Hair follicle dermal papilla cell (primary cell): ENCODE measurements around the gene RNF39. TPM values are rescaled to one million over a fixed set of nuclear protein-coding genes. Genes with fewer than 3 reads are reported as not detected.

ENCODE experiments used
- small RNA-seq: library from RNA; depleted of rRNA; stranded (forward); fragments of <200 nt; gene quantifications from one replicate; pipeline ENCODE3, GENCODE V24; 2012
- total RNA-seq: library from RNA; depleted of rRNA; stranded (reverse); fragments of >200 nt; gene quantifications from 2 replicates; pipeline ENCODE4 v1.2.3, GENCODE V29; 2012

The RNF39 gene
- total RNA-seq = 0.16 TPM in 1 of 2 replicates, not detected in the other

DNA sequence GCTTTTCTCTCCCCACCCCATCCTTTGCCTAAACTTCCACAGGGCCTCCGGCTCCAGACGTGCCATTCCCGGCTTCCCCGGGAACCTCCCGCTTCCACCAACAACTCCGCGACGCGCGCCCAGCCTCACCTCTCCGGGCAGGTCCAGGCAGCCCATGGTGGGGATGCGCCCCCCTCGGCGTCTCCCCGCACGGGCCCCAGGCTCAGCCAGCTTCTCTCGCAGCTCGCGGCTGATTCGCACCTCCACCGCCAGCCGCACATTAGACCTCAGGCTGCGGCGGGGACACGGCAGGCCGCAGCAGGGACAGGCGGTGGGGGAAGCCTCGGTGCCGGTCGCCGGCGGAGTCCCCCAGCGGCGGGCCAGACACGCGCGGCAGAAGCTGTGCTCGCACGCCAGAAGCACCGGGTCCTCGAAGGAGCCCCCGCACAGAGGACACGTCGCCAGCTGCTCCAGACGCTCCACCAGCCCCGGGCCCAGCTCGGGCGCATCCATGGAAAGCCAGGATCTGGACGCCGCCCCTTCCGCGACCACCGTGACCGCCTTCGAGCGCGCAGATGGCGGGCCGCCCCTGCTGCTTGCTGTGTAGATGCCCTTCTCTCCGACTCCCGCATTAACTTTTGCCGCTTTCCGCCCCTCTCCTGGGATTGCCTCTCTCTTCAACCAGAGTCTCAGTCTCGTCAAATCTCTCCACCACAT, at the start of gene RNF39:
TSS of gene RNF39 (minus strand) at position 676 of the 696 bp plus-strand sequence. CDS start at position 492, 184 bp downstream.

GRCh38 chr6:30113003-30113759, 37.6 kb upstream of the RNF39 start, which contains the start of gene TRIM31:
Gene TRIM31, minus strand, starts transcription at chr6:30113090. Its CDS starts 285 bp downstream, at chr6:30112805.

DNA sequence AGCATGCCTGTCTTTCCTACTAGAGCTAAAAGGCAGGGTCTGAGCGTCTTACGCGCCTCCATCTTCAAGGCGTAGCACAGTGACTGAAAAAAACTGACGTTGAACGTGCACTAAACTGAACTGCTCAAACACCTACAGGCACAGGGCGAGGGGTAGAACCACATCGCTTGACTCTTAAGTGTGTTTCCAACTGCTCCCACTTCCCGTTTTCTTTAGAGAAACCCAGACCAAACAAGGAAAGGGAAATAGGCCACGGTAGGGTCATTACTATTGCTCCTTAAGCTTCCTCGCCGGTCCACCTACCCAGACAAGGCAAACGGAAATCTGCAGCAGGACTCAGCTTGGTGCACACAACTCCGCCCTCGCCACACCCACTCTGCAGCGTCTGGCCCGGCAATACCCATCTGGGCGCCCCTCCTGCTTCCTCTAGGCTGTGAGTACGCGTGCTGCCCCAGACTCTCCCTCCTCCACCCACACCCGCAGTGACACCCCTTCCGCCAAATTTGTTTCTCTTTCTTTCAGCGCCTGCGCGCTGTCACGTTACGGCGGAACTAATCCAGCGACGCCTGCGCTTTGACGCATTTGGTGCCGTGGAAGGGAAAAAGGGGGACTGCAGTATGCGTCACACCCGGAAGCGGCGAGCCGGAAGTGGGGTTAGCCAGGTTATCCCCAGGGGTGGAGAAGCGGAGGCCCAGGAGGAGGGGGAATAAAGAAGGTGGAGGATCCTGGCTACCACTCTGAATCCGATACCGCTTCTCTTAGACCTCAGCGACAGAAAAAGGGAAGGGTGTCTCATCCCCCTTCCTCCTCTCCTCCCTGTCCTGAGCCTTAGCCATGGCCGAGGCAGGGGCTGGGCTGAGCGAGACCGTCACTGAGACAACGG, 8.8 kb downstream of the RNF39 start, which contains the start of gene PPP1R11:
TSS of gene PPP1R11 (plus strand) at position 622 of the 883 bp plus-strand sequence. CDS start at position 835, 213 bp downstream.

DNA sequence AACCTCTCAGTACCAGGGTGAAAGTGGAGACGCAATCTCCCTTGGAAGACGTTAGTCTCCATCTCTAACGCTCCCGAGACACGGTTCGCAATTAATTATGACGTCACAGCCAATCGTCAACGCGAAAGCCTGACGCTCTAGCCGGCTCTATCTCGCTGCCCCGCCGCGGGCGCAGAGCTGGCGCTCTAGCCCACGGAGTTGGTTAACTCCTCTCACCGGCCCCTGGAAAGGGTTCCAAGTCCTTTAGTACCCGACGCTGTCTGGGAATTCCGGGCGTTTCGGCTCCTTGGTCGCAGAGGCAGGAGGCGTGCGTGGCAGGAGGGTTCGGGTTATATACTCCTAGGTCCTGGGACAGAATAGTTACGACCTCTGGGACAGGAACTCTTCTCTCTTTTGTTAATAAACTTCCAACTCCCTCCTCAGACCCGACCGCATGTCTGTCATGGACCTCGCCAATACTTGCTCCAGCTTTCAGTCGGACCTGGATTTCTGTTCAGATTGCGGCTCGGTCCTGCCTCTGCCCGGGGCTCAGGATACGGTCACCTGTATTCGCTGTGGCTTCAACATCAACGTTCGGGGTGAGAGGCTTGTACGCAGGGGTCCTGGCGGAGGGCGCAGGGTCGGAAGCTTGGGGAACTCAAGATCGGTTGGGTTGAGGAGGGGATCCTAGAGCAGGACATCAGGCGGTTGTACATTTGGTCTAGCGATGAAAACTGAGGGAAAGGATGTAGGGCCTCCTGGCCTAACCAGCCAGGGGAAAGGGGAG, 14.3 kb downstream of the RNF39 start, which contains the start of gene POLR1H:
TSS of gene POLR1H (plus strand) at position 174 of the 766 bp plus-strand sequence. CDS start at position 434, 260 bp downstream.

Small RNA genes lying within 50 kb of the gene (small RNA-seq; reads per million reads assigned to genes)
- gene RF02218 (not detected), gene RF02219 (not detected), gene RF02220 (not detected)

Other genes starting within 250 kb of the RNF39 start
- gene HLA-G, start 247.9 kb downstream of the RNF39 start, total RNA-seq = not detected in 2 replicates
- gene HLA-A, start 133.2 kb downstream of the RNF39 start, total RNA-seq = 478 and 738 TPM in 2 replicates
- gene POLR1H, start 14.5 kb downstream of the RNF39 start, total RNA-seq = 18.3 and 21.5 TPM in 2 replicates
- 34.6 and 36.7 TPM in 2 replicates for gene PPP1R11, start 8.6 kb downstream of the RNF39 start, total RNA-seq
- not detected in 2 replicates for gene TRIM31, start 37.3 kb upstream of the RNF39 start, total RNA-seq
- not detected in 2 replicates for gene TRIM40, start 60.4 kb upstream of the RNF39 start, total RNA-seq
- gene TRIM10, start 85.4 kb upstream of the RNF39 start, total RNA-seq = not detected in 2 replicates
- gene TRIM15, start 87.8 kb upstream of the RNF39 start, total RNA-seq = not detected in 2 replicates
- gene TRIM26, start 137.6 kb upstream of the RNF39 start, total RNA-seq = 38.5 and 41.9 TPM in 2 replicates